Measurements from ENCODE around the gene DGKB. TPM values are rescaled to one million over a fixed set of nuclear protein-coding genes. Genes with fewer than 3 reads are reported as not detected.
A peak's percentile ranks its signal among the peaks of the same experiment; 100 is the strongest.

DGKB gene
- total RNA-seq, 1 donor from 2014 or later, result 5.5 TPM

DNA sequence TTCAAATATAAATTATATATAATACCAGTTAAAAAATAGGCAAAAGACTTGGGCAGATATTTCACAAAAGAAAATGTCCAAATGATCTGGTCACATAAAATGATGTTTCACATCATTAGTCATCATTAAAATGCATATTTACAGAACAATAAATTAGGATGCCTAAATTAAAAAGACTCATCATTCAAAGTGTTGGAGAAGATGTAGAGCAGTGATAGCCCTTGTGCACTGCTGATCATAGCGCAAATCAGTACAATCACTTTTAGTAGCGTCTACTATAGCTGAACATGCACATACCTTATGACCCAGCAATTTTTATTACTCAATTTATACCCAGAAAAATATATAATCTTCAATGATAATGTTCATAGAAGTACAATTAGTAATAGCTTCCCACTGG is 579.8 kb downstream of the DGKB start:
- Histone ChIP-seq H4K20me1 (ENCODE audit: low read depth) (no peaks in the 10 kb centered on the region), H3K4me2 (no peak overlapping the region), H3K79me2 (ENCODE audit: low read depth) (no peaks in the 10 kb centered on the region), H3K4me1 (no peaks in the 10 kb centered on the region), H3K9me3 (ENCODE audit: low read depth) (no peaks in the 10 kb centered on the region), H2AFZ (replicated peaks) (no peak overlapping the region), H3K27ac (no peak overlapping the region), H3F3A (ENCODE audit: low read depth) (no peaks in the 10 kb centered on the region), H3K4me3 (no peak overlapping the region), H3K36me3 (no peaks in the 10 kb centered on the region), H3K9ac (no peak overlapping the region), H3K27me3 (no peaks in the 10 kb centered on the region)
- H3K36me3 Mint-ChIP-seq, result no peaks in the 10 kb centered on the region
- no peak for DNase-seq (ENCODE audit: low spot score)
- H3K27me3 Mint-ChIP-seq (ENCODE audit: insufficient read depth, low read depth), result peaks cover 2% of the 10 kb centered on the region
- H3K9me3 Mint-ChIP-seq, result peaks cover 4% of the 10 kb centered on the region
- H3K27ac Mint-ChIP-seq, result no peak overlapping the region
- H3K4me1 Mint-ChIP-seq, result no peaks in the 10 kb centered on the region
- no peak overlapping the region for H3K4me3 Mint-ChIP-seq
- TF ChIP-seq EZH2 (IDR thresholded peaks at IDR 0.05), result no peak

DNA sequence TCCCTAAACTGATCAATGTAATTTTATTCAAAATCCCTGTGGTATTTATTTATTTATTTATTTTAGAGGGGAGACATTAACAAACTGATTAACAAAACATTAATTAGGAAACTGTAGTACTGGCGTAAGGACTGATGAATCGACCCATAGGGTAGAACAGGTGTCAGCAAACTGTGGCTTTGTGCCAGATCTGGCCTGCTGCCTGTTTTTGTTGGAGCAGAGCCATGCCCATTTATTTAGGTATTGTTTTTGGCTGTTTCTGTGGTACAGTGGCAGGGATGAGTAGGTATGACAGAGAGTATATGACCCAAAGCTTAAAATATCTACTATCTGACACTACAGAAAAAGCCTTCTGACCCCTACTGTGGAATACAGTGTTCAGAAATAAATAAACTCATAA is 580.6 kb downstream of the DGKB start:
- no peak overlapping the region for H3K27ac Mint-ChIP-seq
- H3K4me3 Mint-ChIP-seq, result no peak overlapping the region
- no peaks in the 10 kb centered on the region for H3K36me3 ChIP-seq
- no peaks in the 10 kb centered on the region for H3K9me3 ChIP-seq (ENCODE audit: low read depth)
- TF ChIP-seq EZH2 (IDR thresholded peaks at IDR 0.05), result no peak
- TF ChIP-seq, protein P1, sequence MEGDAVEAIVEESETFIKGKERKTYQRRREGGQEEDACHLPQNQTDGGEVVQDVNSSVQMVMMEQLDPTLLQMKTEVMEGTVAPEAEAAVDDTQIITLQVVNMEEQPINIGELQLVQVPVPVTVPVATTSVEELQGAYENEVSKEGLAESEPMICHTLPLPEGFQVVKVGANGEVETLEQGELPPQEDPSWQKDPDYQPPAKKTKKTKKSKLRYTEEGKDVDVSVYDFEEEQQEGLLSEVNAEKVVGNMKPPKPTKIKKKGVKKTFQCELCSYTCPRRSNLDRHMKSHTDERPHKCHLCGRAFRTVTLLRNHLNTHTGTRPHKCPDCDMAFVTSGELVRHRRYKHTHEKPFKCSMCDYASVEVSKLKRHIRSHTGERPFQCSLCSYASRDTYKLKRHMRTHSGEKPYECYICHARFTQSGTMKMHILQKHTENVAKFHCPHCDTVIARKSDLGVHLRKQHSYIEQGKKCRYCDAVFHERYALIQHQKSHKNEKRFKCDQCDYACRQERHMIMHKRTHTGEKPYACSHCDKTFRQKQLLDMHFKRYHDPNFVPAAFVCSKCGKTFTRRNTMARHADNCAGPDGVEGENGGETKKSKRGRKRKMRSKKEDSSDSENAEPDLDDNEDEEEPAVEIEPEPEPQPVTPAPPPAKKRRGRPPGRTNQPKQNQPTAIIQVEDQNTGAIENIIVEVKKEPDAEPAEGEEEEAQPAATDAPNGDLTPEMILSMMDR (IDR thresholded peaks at IDR 0.05), result no peak
- no peak for TF ChIP-seq EZH2phosphoT487 (IDR thresholded peaks at IDR 0.05)
- H3K27ac ChIP-seq, result no peak overlapping the region
- DNase-seq (ENCODE audit: low spot score), result no peak
- H3K27me3 Mint-ChIP-seq (ENCODE audit: insufficient read depth, low read depth), result peaks cover 2% of the 10 kb centered on the region
- no peak overlapping the region for H3K9ac ChIP-seq
- no peaks in the 10 kb centered on the region for H3K36me3 Mint-ChIP-seq
- H2AFZ ChIP-seq (replicated peaks), result no peak overlapping the region
- H4K20me1 ChIP-seq (ENCODE audit: low read depth), result no peaks in the 10 kb centered on the region
- H3K4me2 ChIP-seq, result no peak overlapping the region
- H3K27me3 ChIP-seq, result no peaks in the 10 kb centered on the region
- H3K79me2 ChIP-seq (ENCODE audit: low read depth), result no peaks in the 10 kb centered on the region
- no peaks in the 10 kb centered on the region for H3K4me1 ChIP-seq
- H3F3A ChIP-seq (ENCODE audit: low read depth), result no peaks in the 10 kb centered on the region
- no peak overlapping the region for H3K4me3 ChIP-seq
- peaks cover 4% of the 10 kb centered on the region for H3K9me3 Mint-ChIP-seq
- no peaks in the 10 kb centered on the region for H3K4me1 Mint-ChIP-seq

DNA sequence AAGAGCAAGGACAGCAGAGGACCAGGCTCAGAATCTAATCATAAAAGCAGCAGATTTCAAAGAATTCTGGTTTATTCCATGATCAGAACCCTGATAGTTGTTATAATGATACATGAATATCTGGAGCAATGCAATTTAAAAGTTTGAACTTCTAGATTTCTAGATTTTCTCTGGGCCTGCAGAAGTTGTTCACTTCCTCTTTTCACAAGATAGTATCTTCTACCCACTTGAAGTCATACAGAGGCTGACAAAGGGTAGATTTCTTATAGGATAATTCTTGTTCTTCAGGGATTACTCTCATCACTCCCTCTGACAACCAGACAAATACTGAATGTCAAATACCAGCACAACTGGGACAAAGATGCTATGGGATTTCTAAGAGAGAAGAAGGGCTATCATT is 593.1 kb downstream of the DGKB start:
- no peaks in the 10 kb centered on the region for H3K79me2 ChIP-seq (ENCODE audit: low read depth)
- no peaks in the 10 kb centered on the region for H4K20me1 ChIP-seq (ENCODE audit: low read depth)
- peaks cover 3% of the 10 kb centered on the region for H3K9me3 Mint-ChIP-seq
- H3K27me3 ChIP-seq, result no peaks in the 10 kb centered on the region
- H3F3A ChIP-seq (ENCODE audit: low read depth), result no peaks in the 10 kb centered on the region
- H3K27ac Mint-ChIP-seq, result no peak overlapping the region
- H3K9ac ChIP-seq, result no peak overlapping the region
- no peak overlapping the region for H3K4me3 Mint-ChIP-seq
- no peak overlapping the region for H3K4me3 ChIP-seq
- H3K4me1 Mint-ChIP-seq, result no peaks in the 10 kb centered on the region
- H3K36me3 Mint-ChIP-seq, result no peaks in the 10 kb centered on the region
- peaks cover 12% of the 10 kb centered on the region for H3K4me1 ChIP-seq
- TF ChIP-seq, protein P1 (IDR thresholded peaks at IDR 0.05), result no peak
- TF ChIP-seq EZH2phosphoT487 (IDR thresholded peaks at IDR 0.05) (no peak), EZH2 (IDR thresholded peaks at IDR 0.05) (no peak)
- no peaks in the 10 kb centered on the region for H3K9me3 ChIP-seq (ENCODE audit: low read depth)
- no peak overlapping the region for H3K27ac ChIP-seq
- no peak for DNase-seq (ENCODE audit: low spot score)
- no peaks in the 10 kb centered on the region for H3K36me3 ChIP-seq
- H3K27me3 Mint-ChIP-seq (ENCODE audit: insufficient read depth, low read depth), result no peaks in the 10 kb centered on the region
- H2AFZ ChIP-seq (replicated peaks), result peak overlapping the region; percentile 18
- H3K4me2 ChIP-seq, result no peak overlapping the region

DNA sequence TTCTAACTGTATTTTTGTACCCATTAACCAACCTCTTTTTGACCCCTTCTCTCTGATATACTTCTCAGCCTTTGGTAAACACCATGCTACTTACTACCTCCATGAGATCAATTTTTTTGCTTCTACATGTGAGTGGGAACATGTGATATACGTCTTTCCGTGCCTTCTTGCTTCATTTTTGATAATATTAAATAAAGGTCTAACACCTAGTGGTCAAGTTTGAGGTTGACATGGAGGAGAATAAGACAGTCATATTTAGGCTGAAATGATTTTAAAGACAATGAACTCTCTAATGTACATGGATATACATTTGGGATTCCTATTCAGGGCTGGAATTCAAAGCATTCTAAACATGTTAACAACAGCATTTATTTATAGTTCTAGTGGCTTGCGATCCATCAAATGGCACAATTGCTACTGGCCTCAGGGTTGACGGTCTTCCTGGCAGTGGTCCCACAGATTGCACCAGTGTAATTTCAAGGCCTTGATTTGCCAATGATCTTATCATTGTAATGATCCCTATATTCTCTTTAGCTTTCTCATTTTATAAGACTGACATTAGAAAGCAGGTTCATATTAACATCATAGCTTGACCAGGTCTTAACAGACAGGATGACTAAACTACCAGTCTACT is 597.2 kb downstream of the DGKB start:
- no peaks in the 10 kb centered on the region for H3K36me3 Mint-ChIP-seq
- H2AFZ ChIP-seq (replicated peaks), result no peak overlapping the region
- H3K9me3 ChIP-seq (ENCODE audit: low read depth), result no peaks in the 10 kb centered on the region
- H3K4me1 ChIP-seq, result peaks cover 12% of the 10 kb centered on the region
- DNase-seq (ENCODE audit: low spot score), result no peak
- no peak overlapping the region for H3K4me3 ChIP-seq
- H3K9me3 Mint-ChIP-seq, result no peaks in the 10 kb centered on the region
- no peaks in the 10 kb centered on the region for H3K79me2 ChIP-seq (ENCODE audit: low read depth)
- H3K4me3 Mint-ChIP-seq, result no peak overlapping the region
- no peaks in the 10 kb centered on the region for H3F3A ChIP-seq (ENCODE audit: low read depth)
- H3K27me3 ChIP-seq, result no peaks in the 10 kb centered on the region
- no peaks in the 10 kb centered on the region for H3K27me3 Mint-ChIP-seq (ENCODE audit: insufficient read depth, low read depth)
- no peak overlapping the region for H3K27ac ChIP-seq
- no peak overlapping the region for H3K27ac Mint-ChIP-seq
- H3K36me3 ChIP-seq, result no peaks in the 10 kb centered on the region
- no peaks in the 10 kb centered on the region for H4K20me1 ChIP-seq (ENCODE audit: low read depth)
- no peak overlapping the region for H3K9ac ChIP-seq
- no peak overlapping the region for H3K4me2 ChIP-seq
- no peaks in the 10 kb centered on the region for H3K4me1 Mint-ChIP-seq
- TF ChIP-seq, protein P1 (IDR thresholded peaks at IDR 0.05), result no peak
- TF ChIP-seq EZH2phosphoT487 (IDR thresholded peaks at IDR 0.05) (no peak), EZH2 (IDR thresholded peaks at IDR 0.05) (no peak)
